Dermis microvascular lymphatic vessel endothelial cell (primary cell): Measurements from ENCODE around the gene ZNF699. TPM values are rescaled to one million over a fixed set of nuclear protein-coding genes. Genes with fewer than 3 reads are reported as not detected.
"Not testable (repeated sequence)": the region's sequence is repeated elsewhere in the genome, so short reads cannot be mapped to it uniquely, and the experiment has no call there.

ENCODE experiments used
- DNase-seq, 2 donors: peaks; one replicate each; pipeline versions ENCODE4 v3.0.0 to v3.0.0-alpha.2; 2010; ENCODE audit warnings: low read depth in 2 of 2
- total RNA-seq: library from RNA; depleted of rRNA; stranded (reverse); fragments of >200 nt; gene quantifications from 2 replicates; pipeline ENCODE4 v1.2.1, GENCODE V29; 2014

Gene ZNF699
- total RNA-seq, 1 donor from 2014 or later: 4.9 TPM

GRCh38 chr19:9289231-9289884 is 20.3 kb downstream of the ZNF699 start:
- no peak for DNase-seq

DNA sequence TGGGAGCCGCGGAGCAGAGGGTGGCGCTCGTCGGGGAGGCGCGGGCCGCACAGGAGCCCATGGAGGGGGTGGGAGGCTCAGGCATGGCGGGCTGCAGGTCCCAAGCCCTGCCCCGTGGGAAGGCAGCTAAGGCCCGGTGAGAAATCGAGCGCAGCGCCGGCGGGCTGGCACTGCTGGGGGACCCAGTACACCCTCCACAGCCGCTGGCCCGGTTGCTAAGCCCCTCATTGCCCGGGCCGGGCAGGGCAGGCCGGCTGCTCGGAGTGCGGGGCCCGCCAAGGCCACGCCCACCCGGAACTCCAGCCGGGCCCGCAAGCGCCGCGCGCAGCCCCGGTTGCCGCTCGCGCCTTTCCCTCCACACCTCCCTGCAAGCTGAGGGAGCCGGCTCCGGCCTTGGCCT is 26.2 kb downstream of the ZNF699 start:
- DNase-seq: not testable (repeated sequence)

DNA sequence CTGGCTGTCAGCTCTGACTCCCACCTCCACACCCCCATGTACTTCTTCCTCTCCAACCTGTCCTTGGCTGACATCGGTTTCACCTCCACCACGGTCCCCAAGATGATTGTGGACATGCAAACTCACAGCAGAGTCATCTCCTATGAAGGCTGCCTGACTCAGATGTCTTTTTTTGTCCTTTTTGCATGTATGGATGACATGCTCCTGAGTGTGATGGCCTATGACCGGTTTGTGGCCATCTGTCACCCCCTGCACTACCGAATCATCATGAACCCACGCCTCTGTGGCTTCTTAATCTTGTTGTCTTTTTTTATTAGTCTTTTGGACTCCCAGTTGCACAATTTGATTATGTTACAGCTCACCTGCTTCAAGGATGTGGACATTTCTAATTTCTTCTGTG is 58.4 kb downstream of the ZNF699 start:
- DNase-seq: no peak

GRCh38 chr19:9250630-9251029 is 59.0 kb downstream of the ZNF699 start, which contains the start of gene OR7E24:
Gene OR7E24, plus strand, starts transcription at chr19:9250930. Its CDS starts 114 bp downstream, at chr19:9251044.
- no peak for DNase-seq

Other genes starting within 250 kb of the ZNF699 start
- not detected in 2 replicates for gene OR1M1, start 222.8 kb downstream of the ZNF699 start, total RNA-seq
- not detected in 2 replicates for gene OR7G2, start 202.4 kb downstream of the ZNF699 start, total RNA-seq
- not detected in 2 replicates for gene OR7G1, start 194.1 kb downstream of the ZNF699 start, total RNA-seq
- gene OR7G3, start 182.9 kb downstream of the ZNF699 start, total RNA-seq: not detected in 2 replicates
- gene ZNF317, start 169.4 kb downstream of the ZNF699 start, total RNA-seq: 8.0 and 11.5 TPM in 2 replicates
- under 0.01 and 0.25 TPM in 2 replicates for gene OR7D2, start 130.9 kb downstream of the ZNF699 start, total RNA-seq
- not detected in 2 replicates for gene OR7D4, start 90.2 kb downstream of the ZNF699 start, total RNA-seq
- gene OR7E24, start 58.9 kb downstream of the ZNF699 start, total RNA-seq: not detected in 2 replicates
- 8.3 and 11.8 TPM in 2 replicates for gene ZNF559, start 14.3 kb upstream of the ZNF699 start, total RNA-seq
- gene ZNF177, start 53.2 kb upstream of the ZNF699 start, total RNA-seq: 0.51 and 0.89 TPM in 2 replicates
- 6.5 and 9.7 TPM in 2 replicates for gene ZNF266, start 125.7 kb upstream of the ZNF699 start, total RNA-seq
- under 0.01 TPM in 2 replicates for gene ZNF560, start 188.8 kb upstream of the ZNF699 start, total RNA-seq
- gene ZNF426, start 228.8 kb upstream of the ZNF699 start, total RNA-seq: 15.9 and 17.7 TPM in 2 replicates